Hepatocyte (in vitro differentiated cells): Measurements from ENCODE around the gene CHN1.

ENCODE experiments used
- CTCF ChIP-seq: fragments of 200-600 bp; sonication (generic); IDR thresholded peaks from 2 replicates; pipeline ENCODE4 v1.5.1; 2016; ENCODE audit warnings: antibody characterized with exemption, mild to moderate bottlenecking; ENCODE audit not compliant: poor library complexity
- EZH2phosphoT487 ChIP-seq: fragments of 200-600 bp; sonication (generic); IDR thresholded peaks from one replicate; pipeline ENCODE4 v1.6.1; 2018; ENCODE audit warnings: antibody characterized with exemption, mild to moderate bottlenecking, low read depth, moderate library complexity; ENCODE audit not compliant: unreplicated experiment, severe bottlenecking

GRCh38 chr2:174914853-174915760 is 90.1 kb downstream of the CHN1 start:
- TF ChIP-seq CTCF (no peak), EZH2phosphoT487 (no peak)
